MM.1S (cell line): Measurements from ENCODE around the gene TEAD2.

Experiments used
- DNase-seq: peaks from one replicate; pipeline ENCODE4 v3.0.0-alpha.2; 2015
- H2AFZ ChIP-seq: fragments of 300-600 bp; sonication (generic); 2 replicates; pipeline ENCODE4 v1.6.0; 2016; ENCODE audit warnings: antibody characterized with exemption, low read length
- H3F3A ChIP-seq: fragments of 300-600 bp; sonication (generic); 2 replicates; pipeline ENCODE4 v1.6.1; 2016; ENCODE audit warnings: mild to moderate bottlenecking, antibody characterized with exemption, low read length, moderate library complexity, mixed read lengths; ENCODE audit not compliant: insufficient read depth
- H3K27ac ChIP-seq: fragments of 300-600 bp; sonication (generic); 2 replicates; pipeline ENCODE4 v1.5.1; 2016; ENCODE audit warnings: mild to moderate bottlenecking, low read length
- H3K27me3 ChIP-seq: fragments of 300-600 bp; sonication (generic); replicated peaks from 2 replicates; pipeline ENCODE4 v1.6.0; 2016; ENCODE audit warnings: low read length; ENCODE audit not compliant: insufficient read depth
- H3K36me3 ChIP-seq: fragments of 300-600 bp; sonication (generic); replicated peaks from 2 replicates; pipeline ENCODE4 v1.6.1; 2016; ENCODE audit warnings: mild to moderate bottlenecking, low read length, mixed read lengths; ENCODE audit not compliant: insufficient read depth
- H3K4me1 ChIP-seq: fragments of 300-600 bp; sonication (generic); 2 replicates; pipeline ENCODE4 v1.6.1; 2016; ENCODE audit warnings: low read length, mixed read lengths
- H3K4me2 ChIP-seq: fragments of 300-600 bp; sonication (generic); 2 replicates; pipeline ENCODE4 v1.6.0; 2016; ENCODE audit warnings: low read depth, low read length
- H3K4me3 ChIP-seq: fragments of 300-600 bp; sonication (generic); 2 replicates; pipeline ENCODE4 v1.5.1; 2016; ENCODE audit warnings: low read length, mixed read lengths
- H3K79me2 ChIP-seq: fragments of 300-600 bp; sonication (generic); 2 replicates; pipeline ENCODE4 v1.6.1; 2016; ENCODE audit warnings: mixed run types, low read length, mixed read lengths
- H3K9ac ChIP-seq: fragments of 300-600 bp; sonication (generic); 2 replicates; pipeline ENCODE4 v1.6.1; 2016; ENCODE audit warnings: low read length, mixed read lengths
- H3K9me2 ChIP-seq: fragments of 300-600 bp; sonication (generic); replicated peaks from 2 replicates; pipeline ENCODE4 v1.6.1; 2016; ENCODE audit warnings: mild to moderate bottlenecking, low read length, mixed read lengths; ENCODE audit not compliant: insufficient read depth
- H3K9me3 ChIP-seq: fragments of 300-600 bp; sonication (generic); replicated peaks from 2 replicates; pipeline ENCODE4 v1.6.1; 2016; ENCODE audit warnings: mild to moderate bottlenecking, low read length, mixed read lengths; ENCODE audit not compliant: insufficient read depth
- H4K20me1 ChIP-seq: fragments of 300-600 bp; sonication (generic); 2 replicates; pipeline ENCODE4 v1.6.1; 2016; ENCODE audit warnings: mild to moderate bottlenecking, low read length, moderate library complexity, mixed read lengths; ENCODE audit not compliant: insufficient read depth
- CTCF ChIP-seq: fragments of 300-600 bp; sonication (generic); IDR thresholded peaks from 2 replicates; pipeline ENCODE4 v1.5.1; 2016; ENCODE audit warnings: antibody characterized with exemption, low read length, mixed read lengths
- EZH2 ChIP-seq: fragments of 300-600 bp; sonication (generic); optimal IDR thresholded peaks from 2 replicates; pipeline ENCODE3; 2017; ENCODE audit warnings: low read depth, mild to moderate bottlenecking, antibody characterized with exemption, low read length, mixed read lengths
- EZH2phosphoT487 ChIP-seq: fragments of 300-600 bp; sonication (generic); IDR thresholded peaks from 2 replicates; pipeline ENCODE4 v1.6.1; 2018; ENCODE audit warnings: antibody characterized with exemption, low read length

The TEAD2 gene

GRCh38 chr19:49366110-49366509 lies 3.9 kb upstream of the TEAD2 start:
- no peaks in the 10 kb centered on the region for H4K20me1 ChIP-seq
- no peaks in the 10 kb centered on the region for H3K79me2 ChIP-seq
- no peaks in the 10 kb centered on the region for H3F3A ChIP-seq
- H3K4me2 ChIP-seq, result no peak overlapping the region
- H3K36me3 ChIP-seq, result no peaks in the 10 kb centered on the region
- H3K27me3 ChIP-seq, result peaks cover 73% of the 10 kb centered on the region
- no peak overlapping the region for H3K27ac ChIP-seq
- H2AFZ ChIP-seq, result no peak overlapping the region
- no peak overlapping the region for H3K4me3 ChIP-seq
- H3K9me2 ChIP-seq, result no peaks in the 10 kb centered on the region
- no peaks in the 10 kb centered on the region for H3K9me3 ChIP-seq
- no peak for TF ChIP-seq EZH2phosphoT487
- TF ChIP-seq EZH2, result no peak
- no peak for TF ChIP-seq CTCF
- H3K9ac ChIP-seq, result no peak overlapping the region
- 0 out of 2 replicates have a peak, but pooled peaks cover 4% of the 10 kb centered on the region for H3K4me1 ChIP-seq
- DNase-seq, result no peak

GRCh38 chr19:49364083-49364737 lies 2.0 kb upstream of the TEAD2 start:
- DNase-seq, result no peak
- 0 out of 2 replicates have a peak, but pooled peaks cover 4% of the 10 kb centered on the region for H3K4me1 ChIP-seq
- no peaks in the 10 kb centered on the region for H3K9me3 ChIP-seq
- no peaks in the 10 kb centered on the region for H3K9me2 ChIP-seq
- H4K20me1 ChIP-seq, result no peaks in the 10 kb centered on the region
- peaks cover 73% of the 10 kb centered on the region for H3K27me3 ChIP-seq
- H3K4me3 ChIP-seq, result peak overlapping the region; percentile 39
- H3K79me2 ChIP-seq, result no peaks in the 10 kb centered on the region
- H3F3A ChIP-seq, result no peaks in the 10 kb centered on the region
- H3K36me3 ChIP-seq, result no peaks in the 10 kb centered on the region
- H3K4me2 ChIP-seq, result peak overlapping the region; percentile 35; the same call in 1 of the 2 replicates
- H3K9ac ChIP-seq, result no peak overlapping the region
- peak overlapping the region; percentile 57; the same call in 1 of the 2 replicates for H2AFZ ChIP-seq
- H3K27ac ChIP-seq, result no peak overlapping the region
- TF ChIP-seq CTCF (no peak), EZH2 (no peak), EZH2phosphoT487 (no peak)

GRCh38 chr19:49363268-49364082 lies 1.3 kb upstream of the TEAD2 start, which contains the start of gene DKKL1:
TSS of gene DKKL1 (plus strand) at chr19:49363877. CDS start at chr19:49363999, 122 bp downstream.
- H3K9me3 ChIP-seq, result no peaks in the 10 kb centered on the region
- peak; percentile 88 for DNase-seq
- H3K27ac ChIP-seq, result no peak within 1 kb of the TSS
- 0 out of 2 replicates have a peak, but pooled peaks cover 4% of the 10 kb centered on the region for H3K4me1 ChIP-seq
- H3K9me2 ChIP-seq, result no peaks in the 10 kb centered on the region
- H3F3A ChIP-seq, result no peaks in the 10 kb centered on the region
- H3K9ac ChIP-seq, result no peak within 1 kb of the TSS
- peak within 1 kb of the TSS; percentile 35; the same call in 1 of the 2 replicates for H3K4me2 ChIP-seq
- H2AFZ ChIP-seq, result peak within 1 kb of the TSS; percentile 57; the same call in 1 of the 2 replicates
- peaks cover 73% of the 10 kb centered on the region for H3K27me3 ChIP-seq
- H3K79me2 ChIP-seq, result no peaks in the 10 kb centered on the region
- H4K20me1 ChIP-seq, result no peaks in the 10 kb centered on the region
- TF ChIP-seq CTCF (no peak), EZH2phosphoT487 (no peak), EZH2 (no peak)
- no peaks in the 10 kb centered on the region for H3K36me3 ChIP-seq
- peak within 1 kb of the TSS; percentile 39 for H3K4me3 ChIP-seq
